ENCODE data around the gene TPM3. TPM values are rescaled to one million over a fixed set of nuclear protein-coding genes. Genes with fewer than 3 reads are reported as not detected.

TPM3 gene
- total RNA-seq, 2 experiments from 2014 or later = 682 to 842 TPM

GRCh38 chr1:154115180-154115579, 76.7 kb downstream of the TPM3 start:
- Mint-ChIP-seq H3K27ac (no peak overlapping the region), H3K27me3 (no peaks in the 10 kb centered on the region), H3K4me3 (no peak overlapping the region), H3K9me3 (ENCODE audit: low read depth) (no peaks in the 10 kb centered on the region), H3K4me1 (peaks cover 13% of the 10 kb centered on the region), H3K36me3 (ENCODE audit: low read depth) (no peaks in the 10 kb centered on the region)
- intact Hi-C loops (cut with DNase I, micrococcal nuclease) = no loop called here
- CTCF ChIA-PET = no interaction called here
- POLR2A ChIA-PET = no interaction called here
- DNase-seq (no peak), ATAC-seq (no peak)

Small RNAs within 50 kb of the gene (microRNA-seq; reads per million reads assigned to microRNA genes)
- gene MIR190B (ENCODE audit: borderline replicate concordance) = 39.1 reads per million, percentile 52 among the genes with 10 or more reads in this experiment

Other genes starting within 250 kb of the TPM3 start
- gene DENND4B, start 245.4 kb downstream of the TPM3 start, total RNA-seq = 100 to 1,000 TPM; 100 to 110 TPM
- 10 to 100 TPM; 60.6 to 80.4 TPM for gene CRTC2, start 233.5 kb downstream of the TPM3 start, total RNA-seq
- 10 to 100 TPM; 64.4 to 65.5 TPM for gene SLC39A1, start 228.6 kb downstream of the TPM3 start, total RNA-seq
- 1 to 10 TPM; 8.5 to 9.1 TPM for gene CREB3L4, start 224.2 kb downstream of the TPM3 start, total RNA-seq
- 100 to 1,000 TPM; 107 to 145 TPM for gene JTB, start 214.4 kb downstream of the TPM3 start, total RNA-seq
- gene RAB13, start 205.8 kb downstream of the TPM3 start, total RNA-seq = 10 to 100 TPM; 16.6 to 19.0 TPM
- gene RPS27, start 201.3 kb downstream of the TPM3 start, total RNA-seq = 1,000 to 10,000 TPM; 1,867 to 2,094 TPM
- gene NUP210L, start 37.0 kb downstream of the TPM3 start, total RNA-seq = under 1 TPM; 0.04 to 0.05 TPM
- gene CFAP141, start 14.2 kb upstream of the TPM3 start, total RNA-seq = not detected
- 100 to 1,000 TPM; 205 to 255 TPM for gene UBAP2L, start 28.9 kb upstream of the TPM3 start, total RNA-seq
- gene HAX1, start 80.5 kb upstream of the TPM3 start, total RNA-seq = 100 to 1,000 TPM; 177 to 225 TPM
- not detected for gene AQP10, start 129.0 kb upstream of the TPM3 start, total RNA-seq
- 10 to 100 TPM; 48.2 TPM for gene ATP8B2, start 133.4 kb upstream of the TPM3 start, total RNA-seq
- 10 to 100 TPM; 13.1 to 14.0 TPM for gene IL6R, start 213.2 kb upstream of the TPM3 start, total RNA-seq

All from activated CD4-positive, alpha-beta T cell treated with anti-CD3 and anti-CD28 coated beads for 36 hours (primary cell).